ENCODE measurements around the gene CATSPER3. TPM values are rescaled to one million over a fixed set of nuclear protein-coding genes. Genes with fewer than 3 reads are reported as not detected.

Gene CATSPER3
- total RNA-seq, 1 experiment from 2014 or later = 1.7 TPM

DNA sequence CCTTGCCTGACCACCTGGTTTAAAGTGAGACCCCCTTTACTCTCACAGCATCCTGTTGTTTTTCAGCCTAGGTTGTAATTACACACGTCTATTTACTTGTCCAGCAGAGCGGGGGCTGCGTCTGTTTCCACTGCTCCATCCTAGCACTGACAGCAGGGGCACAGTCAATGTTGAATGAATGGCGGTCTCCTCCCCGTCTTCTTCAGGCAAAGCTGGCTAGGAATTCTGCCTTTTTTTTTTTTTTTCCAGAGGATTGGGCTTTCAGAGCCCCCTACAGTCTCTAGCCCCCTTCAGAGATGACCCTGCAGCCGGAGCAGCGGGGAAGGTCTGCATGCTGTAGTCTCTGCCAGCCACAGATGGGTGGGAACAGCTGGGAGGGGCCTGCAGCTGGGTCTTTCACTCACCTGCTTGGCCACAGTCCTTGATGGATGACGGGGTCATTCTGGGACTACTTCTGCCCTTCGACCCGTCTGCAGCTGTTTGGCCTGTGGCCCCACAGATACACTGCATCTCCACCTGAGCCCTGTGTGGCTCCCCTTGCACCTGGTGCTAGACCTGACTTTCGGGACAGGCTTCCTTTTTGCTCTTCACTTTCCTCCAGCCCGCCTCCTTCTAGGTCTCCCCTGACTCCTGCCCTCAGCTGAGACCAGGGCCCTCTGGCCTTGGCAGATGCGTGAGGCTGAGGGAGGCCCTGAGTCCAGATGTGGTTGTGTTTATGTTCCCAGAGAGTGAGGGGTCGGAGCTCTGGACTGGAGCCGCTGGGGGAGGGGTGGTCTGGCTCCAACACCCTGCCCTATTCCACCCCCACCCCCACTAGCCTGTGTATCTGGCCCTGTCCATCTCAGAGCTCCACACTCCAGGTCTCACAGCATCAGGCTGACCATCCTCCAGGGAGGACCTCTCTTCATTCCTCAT, 58.3 kb downstream of the CATSPER3 start:
- ChIA-PET RAD21 (ENCODE audit: low non-redundant PET in 1 of 2, low total read pairs in 2 of 2, uncharacterized antibody in 2 of 2, unreplicated experiment in 2 of 2) (no interaction called here), POLR2A (no interaction called here), CTCF (no interaction called here)
- no peak for TF ChIP-seq ZFX (IDR thresholded peaks at IDR 0.05)
- TF ChIP-seq CBX3 (IDR thresholded peaks at IDR 0.05; ENCODE audit: low read depth) = no peak
- no peak for TF ChIP-seq FOSL1 (IDR thresholded peaks at IDR 0.05; ENCODE audit: low read depth)
- no peak for TF ChIP-seq SP1 (IDR thresholded peaks at IDR 0.05; ENCODE audit: low read depth)
- no peak for TF ChIP-seq CEBPB (IDR thresholded peaks at IDR 0.05; ENCODE audit: low read depth)
- TF ChIP-seq TCF7L2 (IDR thresholded peaks at IDR 0.05; ENCODE audit: borderline replicate concordance, extremely low read depth, insufficient read depth, insufficient read length) = no peak
- no peak for TF ChIP-seq YY1 (IDR thresholded peaks at IDR 0.05; ENCODE audit: extremely low read depth, insufficient replicate concordance, low read depth, low read length)
- TF ChIP-seq, protein P1, sequence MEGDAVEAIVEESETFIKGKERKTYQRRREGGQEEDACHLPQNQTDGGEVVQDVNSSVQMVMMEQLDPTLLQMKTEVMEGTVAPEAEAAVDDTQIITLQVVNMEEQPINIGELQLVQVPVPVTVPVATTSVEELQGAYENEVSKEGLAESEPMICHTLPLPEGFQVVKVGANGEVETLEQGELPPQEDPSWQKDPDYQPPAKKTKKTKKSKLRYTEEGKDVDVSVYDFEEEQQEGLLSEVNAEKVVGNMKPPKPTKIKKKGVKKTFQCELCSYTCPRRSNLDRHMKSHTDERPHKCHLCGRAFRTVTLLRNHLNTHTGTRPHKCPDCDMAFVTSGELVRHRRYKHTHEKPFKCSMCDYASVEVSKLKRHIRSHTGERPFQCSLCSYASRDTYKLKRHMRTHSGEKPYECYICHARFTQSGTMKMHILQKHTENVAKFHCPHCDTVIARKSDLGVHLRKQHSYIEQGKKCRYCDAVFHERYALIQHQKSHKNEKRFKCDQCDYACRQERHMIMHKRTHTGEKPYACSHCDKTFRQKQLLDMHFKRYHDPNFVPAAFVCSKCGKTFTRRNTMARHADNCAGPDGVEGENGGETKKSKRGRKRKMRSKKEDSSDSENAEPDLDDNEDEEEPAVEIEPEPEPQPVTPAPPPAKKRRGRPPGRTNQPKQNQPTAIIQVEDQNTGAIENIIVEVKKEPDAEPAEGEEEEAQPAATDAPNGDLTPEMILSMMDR (IDR thresholded peaks at IDR 0.05 in 2 of 3, conservative IDR thresholded peaks at IDR 0.05 in 1 of 3; ENCODE audit: borderline replicate concordance in 1 of 3, insufficient read depth in 1 of 3, low read depth in 2 of 3, low read length in 2 of 3) = no peak
- ATAC-seq (no peak), DNase-seq (ENCODE audit: low read depth, low spot score) (no peak)
- peaks cover 8 to 18% of the 10 kb centered on the region in 2 experiments; a peak in 3 of 4 replicates for H3K4me1 ChIP-seq (ENCODE audit: control insufficient read depth in 1 of 2, insufficient read depth in 2 of 2, low read length in 2 of 2)
- H3K27ac ChIP-seq (ENCODE audit: low read depth, low read length) = peak overlapping the region; percentile 10; the same call in 1 of the 2 replicates
- no peak overlapping the region for H3K4me3 ChIP-seq (replicated peaks in 1 of 2; ENCODE audit: low read depth in 1 of 2, low read length in 2 of 2)
- no peaks in the 10 kb centered on the region for H3K9me3 ChIP-seq (ENCODE audit: control insufficient read depth in 1 of 2, insufficient read depth in 1 of 2, low read depth in 1 of 2, low read length in 2 of 2)
- peak overlapping the region; percentile 39 for H3K4me2 ChIP-seq (ENCODE audit: low read length)
- no peaks in the 10 kb centered on the region for H3K27me3 ChIP-seq (ENCODE audit: insufficient read depth, low read length)
- no TSS peak for BruUV-seq (replicated peaks)
- H3K9me2 ChIP-seq (ENCODE audit: insufficient read depth) = no peaks in the 10 kb centered on the region
- H3K9ac ChIP-seq (ENCODE audit: low read length) = no peak overlapping the region
- H3K79me2 ChIP-seq (ENCODE audit: insufficient read depth, low read length) = peaks cover 31% of the 10 kb centered on the region; the same call in 1 of the 2 replicates
- H4K20me1 ChIP-seq (ENCODE audit: insufficient read depth) = no peaks in the 10 kb centered on the region
- intact Hi-C loops (cut with micrococcal nuclease) = no loop called here
- no peak overlapping the region for H2AFZ ChIP-seq (ENCODE audit: low read depth, low read length, poor library complexity, severe bottlenecking)
- H3K36me3 ChIP-seq (ENCODE audit: control insufficient read depth in 1 of 2, insufficient read depth in 2 of 2, low read length in 2 of 2) = peaks cover 0 to 3% of the 10 kb centered on the region in 2 experiments; a peak in 1 of 4 replicates

All from HCT116 (cell line).